GM18909 (cell line): ENCODE measurements around the gene ZG16.

Source experiments
- ATAC-seq: cut with Tn5 transposase; IDR thresholded peaks from one replicate; pipeline ENCODE4 v1.9.1; 2021; ENCODE audit warnings: mild to moderate bottlenecking; ENCODE audit not compliant: unreplicated experiment, poor library complexity

Gene ZG16

GRCh38 chr16:29807426-29808218 is 29.6 kb downstream of the ZG16 start:
- ATAC-seq: peak; percentile 27

DNA sequence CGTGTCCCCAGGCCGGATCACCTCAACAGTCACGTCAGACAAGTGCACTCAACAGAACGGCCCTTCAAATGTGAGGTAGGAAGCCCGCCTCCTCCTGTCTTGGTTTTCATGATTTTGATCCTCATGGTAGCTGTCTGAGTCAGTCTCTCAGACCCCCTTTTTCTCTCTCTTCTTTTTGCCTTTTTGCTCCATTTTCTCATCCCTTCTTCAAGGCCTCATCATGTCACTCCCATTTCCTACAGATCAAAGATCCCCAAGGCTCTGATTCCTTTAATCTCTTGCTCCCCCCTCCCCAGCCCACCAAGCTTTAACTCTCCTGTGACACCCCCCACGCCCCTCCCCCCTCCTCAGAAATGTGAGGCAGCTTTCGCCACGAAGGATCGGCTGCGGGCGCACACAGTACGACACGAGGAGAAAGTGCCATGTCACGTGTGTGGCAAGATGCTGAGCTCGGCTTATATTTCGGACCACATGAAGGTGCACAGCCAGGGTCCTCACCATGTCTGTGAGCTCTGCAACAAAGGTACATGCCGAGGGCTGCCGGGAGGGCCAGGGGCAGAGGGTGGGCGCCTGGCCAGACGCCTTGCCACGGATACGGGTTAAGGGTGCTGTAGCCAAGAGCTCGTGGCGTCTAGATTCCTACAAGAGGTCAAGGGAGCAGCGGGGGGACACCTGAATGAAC is 30.3 kb downstream of the ZG16 start:
- no peak for ATAC-seq

GRCh38 chr16:29809031-29809747 is 31.1 kb downstream of the ZG16 start:
- ATAC-seq: no peak

- no peak for ATAC-seq
Measured at GRCh38 chr16:29809850-29810698, 32.0 kb downstream of the ZG16 start.

DNA sequence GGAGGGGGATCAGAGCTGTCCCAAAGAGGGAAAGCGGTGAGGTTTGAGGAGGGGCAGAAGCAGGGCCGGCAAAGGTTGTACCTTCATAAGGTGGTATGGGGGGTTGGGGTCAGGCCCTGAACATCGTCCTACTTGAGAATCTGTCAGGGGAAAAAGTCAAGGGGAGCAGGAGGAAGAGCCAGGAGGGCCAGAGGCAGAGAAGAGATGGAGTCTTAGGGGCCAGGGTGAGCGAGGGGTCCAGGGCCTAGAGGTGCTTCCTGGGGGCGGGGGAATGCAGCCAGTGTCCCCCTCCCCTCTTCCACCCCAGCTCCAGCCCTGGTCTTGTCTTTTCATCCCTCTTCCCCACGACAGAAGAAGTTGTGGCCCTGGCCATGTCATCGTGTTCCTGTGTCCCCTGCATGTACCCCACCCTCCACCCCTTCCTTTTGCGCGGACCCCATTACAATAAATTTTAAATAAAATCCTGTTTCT is 32.7 kb downstream of the ZG16 start:
- ATAC-seq: no peak

DNA sequence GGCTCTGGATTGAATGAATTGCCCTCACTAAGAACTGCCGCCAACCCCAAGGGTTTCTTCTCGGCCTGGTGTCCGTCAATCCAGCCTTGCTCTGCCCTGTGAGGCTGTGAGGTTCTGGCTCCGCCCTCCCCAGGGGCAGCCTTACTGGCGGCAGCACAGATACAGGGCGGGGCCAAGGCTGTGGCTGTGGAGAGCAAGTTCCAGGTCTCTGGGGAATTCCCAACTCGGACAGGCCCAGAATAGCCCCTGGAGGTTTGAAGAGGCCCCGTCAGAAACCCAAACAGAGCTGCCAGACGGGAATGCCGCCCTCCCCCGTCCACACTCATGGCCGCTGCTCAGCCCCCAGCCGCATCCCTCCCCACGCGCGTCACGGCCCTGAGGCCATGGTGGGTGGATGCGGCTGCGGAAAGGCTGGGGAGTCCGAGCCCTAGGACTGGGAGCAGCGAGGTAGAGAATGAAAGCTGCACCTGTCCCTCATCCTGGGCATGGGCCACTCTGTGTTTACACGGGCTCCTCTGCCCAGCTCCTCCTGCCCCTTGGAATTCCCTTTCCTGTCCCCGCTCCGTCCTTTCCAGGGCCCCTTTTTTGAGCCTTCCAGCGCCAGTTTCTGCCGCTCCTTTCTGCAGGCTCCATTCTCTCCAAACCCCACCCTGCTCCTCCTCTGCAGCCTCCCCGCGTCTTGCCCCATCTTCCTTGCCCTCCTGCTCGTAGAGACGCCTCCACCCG is 33.3 kb downstream of the ZG16 start:
- no peak for ATAC-seq

- ATAC-seq: no peak
Measured at GRCh38 chr16:29811896-29812665, 34.0 kb downstream of the ZG16 start, which contains the start of gene PRRT2. Gene PRRT2 (plus strand): TSS chr16:29812193. CDS start chr16:29813055, 862 bp downstream.

DNA sequence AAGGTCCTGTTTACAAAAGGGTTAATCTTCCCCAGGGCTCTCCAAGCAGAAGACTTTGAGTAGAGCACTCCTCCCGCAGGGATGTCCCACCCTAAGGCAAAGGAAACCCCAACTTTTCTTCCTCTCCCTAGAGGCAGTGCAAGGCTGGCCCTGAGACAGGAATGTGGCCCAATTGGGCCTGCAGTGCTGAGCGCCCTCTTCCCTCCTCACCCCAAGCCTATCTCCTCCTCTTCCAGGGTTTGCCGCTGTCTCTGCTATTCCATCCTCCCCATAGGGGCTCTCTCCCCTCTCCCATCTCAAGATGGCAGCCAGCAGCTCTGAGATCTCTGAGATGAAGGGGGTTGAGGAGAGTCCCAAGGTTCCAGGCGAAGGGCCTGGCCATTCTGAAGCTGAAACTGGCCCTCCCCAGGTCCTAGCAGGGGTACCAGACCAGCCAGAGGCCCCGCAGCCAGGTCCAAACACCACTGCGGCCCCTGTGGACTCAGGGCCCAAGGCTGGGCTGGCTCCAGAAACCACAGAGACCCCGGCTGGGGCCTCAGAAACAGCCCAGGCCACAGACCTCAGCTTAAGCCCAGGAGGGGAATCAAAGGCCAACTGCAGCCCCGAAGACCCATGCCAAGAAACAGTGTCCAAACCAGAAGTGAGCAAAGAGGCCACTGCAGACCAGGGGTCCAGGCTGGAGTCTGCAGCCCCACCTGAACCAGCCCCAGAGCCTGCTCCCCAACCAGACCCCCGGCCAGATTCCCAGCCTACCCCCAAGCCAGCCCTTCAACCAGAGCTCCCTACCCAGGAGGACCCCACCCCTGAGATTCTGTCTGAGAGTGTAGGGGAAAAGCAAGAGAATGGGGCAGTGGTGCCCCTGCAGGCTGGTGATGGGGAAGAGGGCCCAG is 34.9 kb downstream of the ZG16 start:
- ATAC-seq: no peak

DNA sequence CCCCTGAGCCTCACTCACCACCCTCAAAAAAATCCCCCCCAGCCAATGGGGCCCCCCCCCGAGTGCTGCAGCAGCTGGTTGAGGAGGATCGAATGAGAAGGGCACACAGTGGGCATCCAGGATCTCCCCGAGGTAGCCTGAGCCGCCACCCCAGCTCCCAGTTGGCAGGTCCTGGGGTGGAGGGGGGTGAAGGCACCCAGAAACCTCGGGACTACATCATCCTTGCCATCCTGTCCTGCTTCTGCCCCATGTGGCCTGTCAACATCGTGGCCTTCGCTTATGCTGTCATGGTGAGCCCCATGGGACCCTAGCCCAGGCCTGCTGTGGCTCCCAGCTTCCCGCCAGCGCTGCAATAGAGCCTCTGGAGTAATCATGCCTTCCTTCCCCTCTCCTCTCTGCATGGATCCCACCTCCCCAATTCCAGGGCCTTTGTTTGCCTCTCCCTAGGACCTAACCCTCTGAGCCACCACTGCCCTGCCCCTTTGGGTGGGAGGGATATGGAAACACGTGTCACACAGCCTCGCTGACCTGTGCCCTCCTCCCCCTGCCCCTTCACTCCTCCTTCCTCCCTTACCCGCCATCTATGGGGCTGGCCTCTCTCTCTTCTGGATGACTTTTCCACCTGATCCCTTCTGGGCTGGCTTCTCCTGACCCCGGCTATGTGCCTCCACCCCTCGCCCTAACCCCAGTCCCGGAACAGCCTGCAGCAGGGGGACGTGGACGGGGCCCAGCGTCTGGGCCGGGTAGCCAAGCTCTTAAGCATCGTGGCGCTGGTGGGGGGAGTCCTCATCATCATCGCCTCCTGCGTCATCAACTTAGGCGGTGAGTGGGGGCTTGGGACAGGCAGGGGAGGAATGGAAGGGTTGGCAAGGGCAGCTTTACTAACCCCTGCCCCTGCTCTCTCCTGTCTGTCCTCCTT is 35.8 kb downstream of the ZG16 start:
- ATAC-seq: no peak

GRCh38 chr16:29814592-29814991 is 36.5 kb downstream of the ZG16 start:
- no peak for ATAC-seq

DNA sequence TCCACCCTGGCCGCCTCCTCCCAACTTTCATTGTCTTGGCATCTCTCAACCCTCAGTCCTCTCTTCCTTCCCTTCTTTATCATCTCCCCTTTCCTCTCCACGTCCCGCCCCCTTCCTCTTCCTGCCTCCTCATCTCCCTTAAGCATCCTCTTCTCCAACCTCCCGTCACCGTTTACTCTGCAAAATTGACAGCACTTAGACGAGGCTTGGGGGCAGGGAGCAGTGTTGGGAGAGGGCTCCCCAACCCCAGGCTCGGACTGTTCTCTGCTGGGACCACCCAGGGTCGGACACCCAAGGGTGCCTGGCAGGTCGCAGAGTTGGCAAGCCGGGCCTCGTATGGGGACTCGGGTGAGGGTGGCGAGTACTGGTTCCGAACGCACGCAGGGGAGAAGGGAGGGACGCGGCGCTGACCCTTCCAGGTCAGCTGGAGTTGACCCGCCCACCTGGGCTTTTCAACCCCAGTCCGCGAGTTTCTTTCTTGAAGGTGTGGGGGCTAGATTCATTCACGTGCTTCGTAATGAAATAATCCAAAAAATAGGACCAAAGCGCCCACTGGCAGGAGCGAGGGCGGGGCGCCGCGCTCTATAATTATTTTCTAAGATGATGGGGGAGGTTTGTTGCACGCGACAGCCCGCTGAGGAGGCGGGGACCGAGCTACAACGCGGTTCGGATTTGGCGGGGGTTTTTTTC is 37.1 kb downstream of the ZG16 start:
- no peak for ATAC-seq

GRCh38 chr16:29815793-29816693 is 38.0 kb downstream of the ZG16 start, which contains the start of gene PAGR1:
Gene PAGR1 (plus strand): TSS chr16:29816152. CDS start chr16:29816526, 374 bp downstream.
- ATAC-seq: peak; percentile 72

DNA sequence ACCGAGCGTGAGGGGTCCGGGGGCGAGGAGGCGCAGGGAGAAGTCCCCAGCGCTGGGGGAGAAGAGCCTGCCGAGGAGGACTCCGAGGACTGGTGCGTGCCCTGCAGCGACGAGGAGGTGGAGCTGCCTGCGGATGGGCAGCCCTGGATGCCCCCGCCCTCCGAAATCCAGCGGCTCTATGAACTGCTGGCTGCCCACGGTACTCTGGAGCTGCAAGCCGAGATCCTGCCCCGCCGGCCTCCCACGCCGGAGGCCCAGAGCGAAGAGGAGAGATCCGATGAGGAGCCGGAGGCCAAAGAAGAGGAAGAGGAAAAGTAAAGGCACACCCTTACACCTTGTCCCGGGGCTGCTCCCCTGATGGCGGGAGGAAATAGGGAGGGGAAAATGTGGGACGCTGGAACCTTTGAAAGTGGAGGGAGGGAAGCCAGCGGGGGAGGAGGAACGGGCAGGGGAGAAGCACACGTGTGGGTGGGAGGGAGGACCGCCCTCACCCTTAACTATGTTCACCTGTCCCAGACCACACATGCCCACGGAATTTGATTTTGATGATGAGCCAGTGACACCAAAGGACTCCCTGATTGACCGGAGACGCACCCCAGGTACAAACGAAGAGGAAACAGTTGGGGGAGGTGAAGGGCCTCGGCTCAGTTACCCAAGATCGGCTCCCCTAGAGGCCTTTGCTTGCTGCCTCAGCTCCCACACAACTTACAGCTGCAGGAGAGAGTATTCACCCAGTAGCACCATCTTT is 38.8 kb downstream of the ZG16 start:
- peak; percentile 14 for ATAC-seq

DNA sequence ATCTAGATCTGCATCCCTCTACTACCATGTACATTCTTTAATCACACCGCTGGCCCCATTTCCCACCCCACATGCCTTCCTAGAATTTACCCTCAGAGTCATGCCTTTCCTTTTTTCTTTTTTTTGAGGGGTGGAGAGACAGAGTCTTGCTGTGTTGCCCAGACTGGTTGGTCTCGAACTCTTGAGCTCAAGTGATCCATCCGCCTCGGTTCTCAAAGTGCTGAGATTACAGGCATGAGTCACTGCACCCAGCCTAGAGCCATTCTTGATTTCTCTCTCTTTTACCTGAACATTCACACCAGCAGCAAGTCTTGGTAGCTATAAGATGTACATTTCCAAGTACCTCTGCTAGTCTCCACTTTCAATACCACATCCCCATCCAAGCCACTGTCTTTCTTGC is 40.0 kb downstream of the ZG16 start:
- ATAC-seq: no peak
